ENCODE data around the gene F10.
"Not testable (repeated sequence)": the region's sequence is repeated elsewhere in the genome, so short reads cannot be mapped to it uniquely, and the experiment has no call there.

DNA sequence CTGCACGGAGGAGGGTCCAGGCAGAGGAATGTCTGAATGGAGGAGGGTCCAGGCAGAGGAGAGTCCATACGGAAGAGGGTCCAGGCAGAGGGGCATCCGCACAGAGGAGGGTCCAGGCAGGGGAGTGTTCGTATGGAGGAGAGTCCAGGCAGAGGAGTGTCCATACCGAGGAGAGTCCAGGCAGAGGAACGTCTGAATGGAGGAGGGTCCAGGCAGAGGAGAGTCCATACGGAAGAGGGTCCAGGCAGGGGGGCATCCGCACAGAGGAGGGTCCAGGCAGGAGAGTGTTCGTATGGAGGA is 42.9 kb upstream of the F10 start:
- TF ChIP-seq, protein P1, sequence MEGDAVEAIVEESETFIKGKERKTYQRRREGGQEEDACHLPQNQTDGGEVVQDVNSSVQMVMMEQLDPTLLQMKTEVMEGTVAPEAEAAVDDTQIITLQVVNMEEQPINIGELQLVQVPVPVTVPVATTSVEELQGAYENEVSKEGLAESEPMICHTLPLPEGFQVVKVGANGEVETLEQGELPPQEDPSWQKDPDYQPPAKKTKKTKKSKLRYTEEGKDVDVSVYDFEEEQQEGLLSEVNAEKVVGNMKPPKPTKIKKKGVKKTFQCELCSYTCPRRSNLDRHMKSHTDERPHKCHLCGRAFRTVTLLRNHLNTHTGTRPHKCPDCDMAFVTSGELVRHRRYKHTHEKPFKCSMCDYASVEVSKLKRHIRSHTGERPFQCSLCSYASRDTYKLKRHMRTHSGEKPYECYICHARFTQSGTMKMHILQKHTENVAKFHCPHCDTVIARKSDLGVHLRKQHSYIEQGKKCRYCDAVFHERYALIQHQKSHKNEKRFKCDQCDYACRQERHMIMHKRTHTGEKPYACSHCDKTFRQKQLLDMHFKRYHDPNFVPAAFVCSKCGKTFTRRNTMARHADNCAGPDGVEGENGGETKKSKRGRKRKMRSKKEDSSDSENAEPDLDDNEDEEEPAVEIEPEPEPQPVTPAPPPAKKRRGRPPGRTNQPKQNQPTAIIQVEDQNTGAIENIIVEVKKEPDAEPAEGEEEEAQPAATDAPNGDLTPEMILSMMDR (conservative IDR thresholded peaks at IDR 0.05; ENCODE audit: low read depth in 2 of 2), result not testable (repeated sequence)
- TF ChIP-seq, protein P2, sequence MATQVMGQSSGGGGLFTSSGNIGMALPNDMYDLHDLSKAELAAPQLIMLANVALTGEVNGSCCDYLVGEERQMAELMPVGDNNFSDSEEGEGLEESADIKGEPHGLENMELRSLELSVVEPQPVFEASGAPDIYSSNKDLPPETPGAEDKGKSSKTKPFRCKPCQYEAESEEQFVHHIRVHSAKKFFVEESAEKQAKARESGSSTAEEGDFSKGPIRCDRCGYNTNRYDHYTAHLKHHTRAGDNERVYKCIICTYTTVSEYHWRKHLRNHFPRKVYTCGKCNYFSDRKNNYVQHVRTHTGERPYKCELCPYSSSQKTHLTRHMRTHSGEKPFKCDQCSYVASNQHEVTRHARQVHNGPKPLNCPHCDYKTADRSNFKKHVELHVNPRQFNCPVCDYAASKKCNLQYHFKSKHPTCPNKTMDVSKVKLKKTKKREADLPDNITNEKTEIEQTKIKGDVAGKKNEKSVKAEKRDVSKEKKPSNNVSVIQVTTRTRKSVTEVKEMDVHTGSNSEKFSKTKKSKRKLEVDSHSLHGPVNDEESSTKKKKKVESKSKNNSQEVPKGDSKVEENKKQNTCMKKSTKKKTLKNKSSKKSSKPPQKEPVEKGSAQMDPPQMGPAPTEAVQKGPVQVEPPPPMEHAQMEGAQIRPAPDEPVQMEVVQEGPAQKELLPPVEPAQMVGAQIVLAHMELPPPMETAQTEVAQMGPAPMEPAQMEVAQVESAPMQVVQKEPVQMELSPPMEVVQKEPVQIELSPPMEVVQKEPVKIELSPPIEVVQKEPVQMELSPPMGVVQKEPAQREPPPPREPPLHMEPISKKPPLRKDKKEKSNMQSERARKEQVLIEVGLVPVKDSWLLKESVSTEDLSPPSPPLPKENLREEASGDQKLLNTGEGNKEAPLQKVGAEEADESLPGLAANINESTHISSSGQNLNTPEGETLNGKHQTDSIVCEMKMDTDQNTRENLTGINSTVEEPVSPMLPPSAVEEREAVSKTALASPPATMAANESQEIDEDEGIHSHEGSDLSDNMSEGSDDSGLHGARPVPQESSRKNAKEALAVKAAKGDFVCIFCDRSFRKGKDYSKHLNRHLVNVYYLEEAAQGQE (IDR thresholded peaks at IDR 0.05; ENCODE audit: unreplicated experiment), result not testable (repeated sequence)
- TF ChIP-seq EZH2phosphoT487 (IDR thresholded peaks at IDR 0.05; ENCODE audit: unreplicated experiment), result not testable (repeated sequence)
- TF ChIP-seq, protein P3, sequence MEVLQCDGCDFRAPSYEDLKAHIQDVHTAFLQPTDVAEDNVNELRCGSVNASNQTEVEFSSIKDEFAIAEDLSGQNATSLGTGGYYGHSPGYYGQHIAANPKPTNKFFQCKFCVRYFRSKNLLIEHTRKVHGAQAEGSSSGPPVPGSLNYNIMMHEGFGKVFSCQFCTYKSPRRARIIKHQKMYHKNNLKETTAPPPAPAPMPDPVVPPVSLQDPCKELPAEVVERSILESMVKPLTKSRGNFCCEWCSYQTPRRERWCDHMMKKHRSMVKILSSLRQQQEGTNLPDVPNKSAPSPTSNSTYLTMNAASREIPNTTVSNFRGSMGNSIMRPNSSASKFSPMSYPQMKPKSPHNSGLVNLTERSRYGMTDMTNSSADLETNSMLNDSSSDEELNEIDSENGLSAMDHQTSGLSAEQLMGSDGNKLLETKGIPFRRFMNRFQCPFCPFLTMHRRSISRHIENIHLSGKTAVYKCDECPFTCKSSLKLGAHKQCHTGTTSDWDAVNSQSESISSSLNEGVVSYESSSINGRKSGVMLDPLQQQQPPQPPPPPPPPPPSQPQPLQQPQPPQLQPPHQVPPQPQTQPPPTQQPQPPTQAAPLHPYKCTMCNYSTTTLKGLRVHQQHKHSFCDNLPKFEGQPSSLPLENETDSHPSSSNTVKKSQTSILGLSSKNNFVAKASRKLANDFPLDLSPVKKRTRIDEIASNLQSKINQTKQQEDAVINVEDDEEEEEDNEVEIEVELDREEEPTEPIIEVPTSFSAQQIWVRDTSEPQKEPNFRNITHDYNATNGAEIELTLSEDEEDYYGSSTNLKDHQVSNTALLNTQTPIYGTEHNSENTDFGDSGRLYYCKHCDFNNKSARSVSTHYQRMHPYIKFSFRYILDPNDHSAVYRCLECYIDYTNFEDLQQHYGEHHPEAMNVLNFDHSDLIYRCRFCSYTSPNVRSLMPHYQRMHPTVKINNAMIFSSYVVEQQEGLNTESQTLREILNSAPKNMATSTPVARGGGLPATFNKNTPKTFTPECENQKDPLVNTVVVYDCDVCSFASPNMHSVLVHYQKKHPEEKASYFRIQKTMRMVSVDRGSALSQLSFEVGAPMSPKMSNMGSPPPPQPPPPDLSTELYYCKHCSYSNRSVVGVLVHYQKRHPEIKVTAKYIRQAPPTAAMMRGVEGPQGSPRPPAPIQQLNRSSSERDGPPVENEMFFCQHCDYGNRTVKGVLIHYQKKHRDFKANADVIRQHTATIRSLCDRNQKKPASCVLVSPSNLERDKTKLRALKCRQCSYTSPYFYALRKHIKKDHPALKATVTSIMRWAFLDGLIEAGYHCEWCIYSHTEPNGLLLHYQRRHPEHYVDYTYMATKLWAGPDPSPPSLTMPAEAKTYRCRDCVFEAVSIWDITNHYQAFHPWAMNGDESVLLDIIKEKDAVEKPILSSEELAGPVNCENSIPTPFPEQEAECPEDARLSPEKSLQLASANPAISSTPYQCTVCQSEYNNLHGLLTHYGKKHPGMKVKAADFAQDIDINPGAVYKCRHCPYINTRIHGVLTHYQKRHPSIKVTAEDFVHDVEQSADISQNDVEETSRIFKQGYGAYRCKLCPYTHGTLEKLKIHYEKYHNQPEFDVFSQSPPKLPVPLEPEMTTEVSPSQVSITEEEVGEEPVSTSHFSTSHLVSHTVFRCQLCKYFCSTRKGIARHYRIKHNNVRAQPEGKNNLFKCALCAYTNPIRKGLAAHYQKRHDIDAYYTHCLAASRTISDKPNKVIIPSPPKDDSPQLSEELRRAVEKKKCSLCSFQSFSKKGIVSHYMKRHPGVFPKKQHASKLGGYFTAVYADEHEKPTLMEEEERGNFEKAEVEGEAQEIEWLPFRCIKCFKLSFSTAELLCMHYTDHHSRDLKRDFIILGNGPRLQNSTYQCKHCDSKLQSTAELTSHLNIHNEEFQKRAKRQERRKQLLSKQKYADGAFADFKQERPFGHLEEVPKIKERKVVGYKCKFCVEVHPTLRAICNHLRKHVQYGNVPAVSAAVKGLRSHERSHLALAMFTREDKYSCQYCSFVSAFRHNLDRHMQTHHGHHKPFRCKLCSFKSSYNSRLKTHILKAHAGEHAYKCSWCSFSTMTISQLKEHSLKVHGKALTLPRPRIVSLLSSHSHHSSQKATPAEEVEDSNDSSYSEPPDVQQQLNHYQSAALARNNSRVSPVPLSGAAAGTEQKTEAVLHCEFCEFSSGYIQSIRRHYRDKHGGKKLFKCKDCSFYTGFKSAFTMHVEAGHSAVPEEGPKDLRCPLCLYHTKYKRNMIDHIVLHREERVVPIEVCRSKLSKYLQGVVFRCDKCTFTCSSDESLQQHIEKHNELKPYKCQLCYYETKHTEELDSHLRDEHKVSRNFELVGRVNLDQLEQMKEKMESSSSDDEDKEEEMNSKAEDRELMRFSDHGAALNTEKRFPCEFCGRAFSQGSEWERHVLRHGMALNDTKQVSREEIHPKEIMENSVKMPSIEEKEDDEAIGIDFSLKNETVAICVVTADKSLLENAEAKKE (CRISPR knock-in tag; IDR thresholded peaks at IDR 0.05), result not testable (repeated sequence)

Data from GM23338 (cell line).